Measurements from ENCODE around the gene NEURL1B.
"Not testable (repeated sequence)": the region's sequence is repeated elsewhere in the genome, so short reads cannot be mapped to it uniquely, and the experiment has no call there.

The NEURL1B gene

GRCh38 chr5:172699423-172699822, 58.4 kb downstream of the NEURL1B start:
- no peak for DNase-seq

- DNase-seq, result no peak
These were observed 58.9 kb downstream of the NEURL1B start for GRCh38 chr5:172699999-172700364.

GRCh38 chr5:172700365-172701290, 59.6 kb downstream of the NEURL1B start:
- no peak for DNase-seq

GRCh38 chr5:172701291-172701656, 60.2 kb downstream of the NEURL1B start:
- DNase-seq, result no peak

GRCh38 chr5:172703952-172704351, 62.9 kb downstream of the NEURL1B start:
- DNase-seq, result no peak

- no peak for DNase-seq
These were observed 64.6 kb downstream of the NEURL1B start for GRCh38 chr5:172705576-172706084.

- no peak for DNase-seq
These were observed 65.7 kb downstream of the NEURL1B start for GRCh38 chr5:172706796-172707195.

GRCh38 chr5:172707285-172708182, 66.5 kb downstream of the NEURL1B start:
- no peak for DNase-seq

- no peak for DNase-seq
These were observed 67.1 kb downstream of the NEURL1B start for GRCh38 chr5:172708183-172708505.

GRCh38 chr5:172710676-172711075, 69.6 kb downstream of the NEURL1B start:
- DNase-seq, result no peak

GRCh38 chr5:172711321-172711861, 70.3 kb downstream of the NEURL1B start:
- DNase-seq, result not testable (repeated sequence)

- DNase-seq, result no peak
These were observed 71.5 kb downstream of the NEURL1B start for GRCh38 chr5:172712610-172713009.

- peak; percentile 73 for DNase-seq
These were observed 72.2 kb downstream of the NEURL1B start for GRCh38 chr5:172713113-172713808.

- DNase-seq, result no peak
These were observed 72.9 kb downstream of the NEURL1B start for GRCh38 chr5:172713809-172714490.

- peak; percentile 73 for DNase-seq
These were observed 73.7 kb downstream of the NEURL1B start for GRCh38 chr5:172714491-172715420.

- no peak for DNase-seq
These were observed 74.3 kb downstream of the NEURL1B start for GRCh38 chr5:172715421-172715780.

GRCh38 chr5:172715931-172716682, 75.0 kb downstream of the NEURL1B start:
- no peak for DNase-seq

GRCh38 chr5:172716796-172717313, 75.8 kb downstream of the NEURL1B start:
- DNase-seq, result peak; percentile 84

GRCh38 chr5:172717481-172718195, 76.6 kb downstream of the NEURL1B start:
- DNase-seq, result no peak
